Measurements from ENCODE around the gene VMP1.

DNA sequence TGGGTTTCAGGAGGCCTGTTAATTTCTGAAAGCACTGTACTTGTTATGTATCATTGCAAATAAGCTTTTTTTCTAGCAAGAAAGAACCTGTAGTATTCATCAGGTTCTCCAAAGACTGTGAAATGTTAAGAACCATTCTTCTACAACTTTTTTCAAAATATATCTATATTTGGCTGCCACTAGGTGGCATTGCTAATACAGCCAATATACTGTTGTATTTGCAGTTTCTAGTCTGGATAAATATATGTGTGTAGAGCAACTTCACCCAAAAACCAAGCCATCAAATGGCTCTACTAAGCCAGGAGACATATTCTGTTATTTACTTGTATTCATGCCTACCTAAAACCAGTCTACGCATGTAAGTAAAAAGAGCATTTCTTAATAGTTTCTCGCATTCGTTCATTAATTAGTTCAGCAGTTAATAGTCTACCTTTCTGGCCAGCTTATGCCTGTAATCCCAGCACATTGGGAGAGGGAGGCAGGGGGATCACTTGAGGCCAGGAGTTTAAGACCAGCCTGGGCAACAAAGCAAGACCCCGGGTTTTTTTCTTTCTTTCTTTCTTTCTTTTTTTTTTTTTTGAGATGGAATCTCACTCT is 39.5 kb downstream of the VMP1 start:
- TF ChIP-seq, protein P1, sequence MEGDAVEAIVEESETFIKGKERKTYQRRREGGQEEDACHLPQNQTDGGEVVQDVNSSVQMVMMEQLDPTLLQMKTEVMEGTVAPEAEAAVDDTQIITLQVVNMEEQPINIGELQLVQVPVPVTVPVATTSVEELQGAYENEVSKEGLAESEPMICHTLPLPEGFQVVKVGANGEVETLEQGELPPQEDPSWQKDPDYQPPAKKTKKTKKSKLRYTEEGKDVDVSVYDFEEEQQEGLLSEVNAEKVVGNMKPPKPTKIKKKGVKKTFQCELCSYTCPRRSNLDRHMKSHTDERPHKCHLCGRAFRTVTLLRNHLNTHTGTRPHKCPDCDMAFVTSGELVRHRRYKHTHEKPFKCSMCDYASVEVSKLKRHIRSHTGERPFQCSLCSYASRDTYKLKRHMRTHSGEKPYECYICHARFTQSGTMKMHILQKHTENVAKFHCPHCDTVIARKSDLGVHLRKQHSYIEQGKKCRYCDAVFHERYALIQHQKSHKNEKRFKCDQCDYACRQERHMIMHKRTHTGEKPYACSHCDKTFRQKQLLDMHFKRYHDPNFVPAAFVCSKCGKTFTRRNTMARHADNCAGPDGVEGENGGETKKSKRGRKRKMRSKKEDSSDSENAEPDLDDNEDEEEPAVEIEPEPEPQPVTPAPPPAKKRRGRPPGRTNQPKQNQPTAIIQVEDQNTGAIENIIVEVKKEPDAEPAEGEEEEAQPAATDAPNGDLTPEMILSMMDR (conservative IDR thresholded peaks at IDR 0.05; ENCODE audit: low read depth, low read length) = peak; percentile 94
- TF ChIP-seq EZH2 (IDR thresholded peaks at IDR 0.05; ENCODE audit: low read length, unreplicated experiment) = no peak
